DMS53 treated with DMSO at 0.1 percent for 48 hours (cell line): ENCODE data around the gene TBX1.

Source experiments
- DNase-seq: peaks from one replicate; lab custom pipeline; 2025; ENCODE audit not compliant: unreplicated experiment; lab: John Stamatoyannopoulos, UW

TBX1 gene

GRCh38 chr22:19760058-19760950, at the start of gene TBX1:
Gene TBX1 (plus strand): TSS chr22:19760778. CDS start chr22:19760844, 66 bp downstream.
- DNase-seq, result no peak

- DNase-seq, result no peak
Measured at GRCh38 chr22:19713245-19713644, 47.3 kb upstream of the TBX1 start.

- no peak for DNase-seq
Measured at GRCh38 chr22:19713650-19714311, 46.8 kb upstream of the TBX1 start.

- DNase-seq, result no peak
Measured at GRCh38 chr22:19714312-19715187, 46.0 kb upstream of the TBX1 start, which contains the start of gene SEPTIN5. Gene SEPTIN5 (plus strand): TSS chr22:19714503. CDS start chr22:19714589, 86 bp downstream.

GRCh38 chr22:19715188-19715930, 45.2 kb upstream of the TBX1 start:
- no peak for DNase-seq

DNA sequence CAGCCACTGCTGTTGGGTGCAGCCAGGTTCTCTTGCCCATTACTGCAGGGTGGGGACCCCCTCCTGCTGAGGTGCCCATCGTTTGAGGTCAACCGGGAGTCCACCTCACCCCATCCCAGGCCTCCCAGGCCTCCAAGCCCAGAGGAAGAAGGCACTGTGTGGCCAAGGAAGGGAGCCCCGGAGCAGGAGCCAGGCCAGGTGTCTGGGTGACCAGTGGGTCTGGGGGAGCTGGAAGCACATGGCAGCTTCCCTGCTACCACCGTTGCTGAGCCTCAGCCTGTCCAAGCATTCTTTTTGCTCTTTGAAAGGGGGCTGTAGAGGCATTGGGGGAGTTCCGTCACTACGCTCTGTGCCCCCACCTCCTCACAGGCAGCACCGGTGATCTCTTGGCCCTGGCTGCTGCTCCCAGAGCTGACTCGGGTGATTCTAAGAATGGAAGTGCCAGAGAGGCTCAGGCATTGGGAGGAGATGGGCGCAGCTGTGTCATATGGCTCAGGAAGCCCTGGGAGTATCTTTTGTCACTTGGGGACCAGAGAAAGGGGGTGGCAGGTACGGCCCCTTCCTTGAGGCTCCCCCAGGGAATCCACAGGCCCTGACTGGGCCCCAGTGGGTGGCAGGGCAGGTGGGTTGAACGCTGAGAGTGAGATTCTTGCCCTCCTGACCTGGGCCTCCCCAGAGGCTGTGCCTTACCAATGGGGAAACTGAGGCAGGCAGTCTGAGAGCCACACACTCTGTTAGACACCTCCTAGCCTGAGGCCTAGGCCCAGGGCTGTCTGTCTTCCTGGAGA, 44.3 kb upstream of the TBX1 start:
- no peak for DNase-seq

- no peak for DNase-seq
Measured at GRCh38 chr22:19716829-19717105, 43.8 kb upstream of the TBX1 start.

- no peak for DNase-seq
Measured at GRCh38 chr22:19717181-19717580, 43.4 kb upstream of the TBX1 start.

DNA sequence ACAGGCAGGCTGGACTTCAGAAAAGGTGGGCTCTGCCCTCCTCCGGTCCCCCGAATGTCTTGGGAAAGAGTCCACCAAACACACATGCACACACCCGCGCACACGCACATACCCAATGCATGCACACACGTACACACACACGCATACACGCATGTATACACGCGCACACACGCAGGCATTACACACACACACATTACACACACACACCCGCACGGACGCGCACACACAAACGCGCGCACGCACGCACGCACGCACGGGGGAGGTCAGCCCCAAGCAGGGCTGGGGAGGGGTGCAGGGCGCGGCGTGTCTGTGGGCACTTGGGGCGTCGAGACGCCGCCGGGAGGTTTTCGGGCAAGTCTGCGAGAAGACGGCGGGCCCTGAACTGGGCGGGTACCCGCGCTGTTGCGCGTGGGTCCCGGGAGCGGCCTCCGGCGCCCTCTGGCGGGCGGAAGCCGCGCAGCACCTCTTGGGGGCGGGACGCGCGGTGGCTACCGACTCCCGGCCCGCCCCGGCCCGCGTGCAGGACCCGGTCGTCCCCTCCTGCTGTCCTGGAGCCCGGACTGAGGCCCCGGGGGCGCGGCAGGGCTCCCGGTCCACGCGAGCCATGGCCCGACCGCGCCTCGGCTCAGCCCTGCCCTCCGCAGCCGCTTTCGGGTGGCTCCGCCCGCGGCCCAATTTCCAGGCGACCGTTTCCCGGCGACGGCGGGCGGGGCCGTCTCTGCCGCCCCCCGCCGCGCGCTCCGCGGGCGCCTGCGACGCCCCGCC, 42.7 kb upstream of the TBX1 start:
- DNase-seq, result peak; percentile 3

DNA sequence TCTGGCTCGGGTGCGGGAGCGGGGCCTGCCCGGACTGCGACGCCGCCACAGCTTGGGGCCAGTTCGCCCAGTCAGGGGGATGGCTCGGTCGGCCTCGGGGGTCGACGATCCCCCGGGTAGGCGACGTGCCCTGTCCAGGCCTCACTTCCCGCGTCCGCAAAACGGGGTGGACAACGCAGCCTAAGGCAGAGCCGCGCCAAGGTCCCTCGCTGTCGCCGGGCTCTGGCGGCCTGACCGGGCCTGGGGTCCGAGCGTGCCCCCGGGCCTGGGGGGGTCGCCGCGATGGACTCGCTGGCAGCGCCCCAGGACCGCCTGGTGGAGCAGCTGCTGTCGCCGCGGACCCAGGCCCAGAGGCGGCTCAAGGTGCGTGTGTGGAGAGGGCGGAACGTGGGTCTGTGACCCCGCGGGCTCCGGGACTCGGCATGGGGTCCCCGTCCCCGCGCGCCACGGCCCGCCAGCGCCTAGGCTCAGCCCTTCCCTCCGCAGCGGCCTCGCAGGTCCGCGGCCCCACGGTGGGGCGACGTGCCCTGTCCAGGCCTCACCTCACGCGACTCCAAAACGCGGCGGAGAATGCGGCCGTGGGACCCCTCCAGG, 42.0 kb upstream of the TBX1 start:
- no peak for DNase-seq

GRCh38 chr22:19719050-19719482, 41.5 kb upstream of the TBX1 start:
- DNase-seq, result no peak

- DNase-seq, result no peak
Measured at GRCh38 chr22:19719488-19720021, 41.0 kb upstream of the TBX1 start.

DNA sequence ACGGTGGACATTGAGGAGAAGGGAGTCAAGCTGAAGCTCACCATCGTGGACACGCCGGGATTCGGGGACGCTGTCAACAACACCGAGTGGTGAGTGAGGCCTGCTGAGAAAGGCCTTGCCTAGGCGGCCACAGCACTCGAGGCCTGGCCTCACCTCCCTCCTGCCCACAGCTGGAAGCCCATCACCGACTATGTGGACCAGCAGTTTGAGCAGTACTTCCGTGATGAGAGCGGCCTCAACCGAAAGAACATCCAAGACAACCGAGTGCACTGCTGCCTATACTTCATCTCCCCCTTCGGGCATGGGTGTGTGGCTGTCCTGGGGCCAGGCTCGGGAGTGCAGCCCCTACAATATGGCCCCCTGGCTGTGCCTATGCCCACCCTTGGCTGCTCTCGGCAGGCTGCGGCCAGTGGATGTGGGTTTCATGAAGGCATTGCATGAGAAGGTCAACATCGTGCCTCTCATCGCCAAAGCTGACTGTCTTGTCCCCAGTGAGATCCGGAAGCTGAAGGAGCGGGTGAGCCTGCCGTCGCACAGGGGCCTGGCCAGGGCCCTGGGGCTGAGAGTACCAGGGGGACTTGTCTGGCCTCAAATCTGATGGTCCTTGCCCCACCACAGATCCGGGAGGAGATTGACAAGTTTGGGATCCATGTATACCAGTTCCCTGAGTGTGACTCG, 40.3 kb upstream of the TBX1 start:
- no peak for DNase-seq

- DNase-seq, result no peak
Measured at GRCh38 chr22:19720999-19721329, 39.6 kb upstream of the TBX1 start.

GRCh38 chr22:19721330-19722177, 39.0 kb upstream of the TBX1 start:
- no peak for DNase-seq

- no peak for DNase-seq
Measured at GRCh38 chr22:19722178-19722981, 38.2 kb upstream of the TBX1 start.

- DNase-seq, result no peak
Measured at GRCh38 chr22:19722982-19723231, 37.7 kb upstream of the TBX1 start.
